HG03460 (cell line): ENCODE results near the gene PLK3.
"Not testable (repeated sequence)": the region's sequence is repeated elsewhere in the genome, so short reads cannot be mapped to it uniquely, and the experiment has no call there.

Source experiments
- ATAC-seq: cut with Tn5 transposase; IDR thresholded peaks from one replicate; pipeline ENCODE4 v1.9.1; 2021; ENCODE audit not compliant: unreplicated experiment

PLK3 gene

DNA sequence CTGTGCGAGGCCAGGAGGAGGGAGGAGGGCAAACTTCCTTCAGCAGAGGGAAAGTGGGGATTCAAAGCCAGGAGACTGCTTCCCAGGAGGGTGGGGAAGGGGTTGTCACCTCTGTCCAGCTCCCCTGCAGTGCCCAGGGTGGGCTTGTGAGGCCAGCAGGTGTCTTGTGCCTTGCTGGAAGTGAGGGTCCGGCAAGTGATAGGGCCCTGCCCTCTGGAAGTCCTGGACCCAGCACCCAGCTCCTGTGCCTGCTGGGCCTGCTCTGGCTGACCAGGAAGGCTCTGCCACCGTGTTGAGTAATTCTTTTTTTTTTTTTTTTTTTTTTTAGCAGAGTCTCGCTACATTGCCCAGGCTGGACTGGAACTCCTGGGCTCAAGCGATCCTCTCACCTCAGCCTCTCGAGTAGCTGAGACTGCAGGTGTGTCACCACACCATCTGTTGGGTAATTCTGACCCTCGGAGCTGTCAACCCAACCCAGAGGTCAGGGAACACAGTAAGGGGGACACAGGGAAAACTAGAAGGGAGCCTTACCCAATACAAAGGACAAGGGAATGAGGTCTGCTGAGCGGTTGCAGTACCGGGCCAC is 13.2 kb upstream of the PLK3 start:
- no peak for ATAC-seq

DNA sequence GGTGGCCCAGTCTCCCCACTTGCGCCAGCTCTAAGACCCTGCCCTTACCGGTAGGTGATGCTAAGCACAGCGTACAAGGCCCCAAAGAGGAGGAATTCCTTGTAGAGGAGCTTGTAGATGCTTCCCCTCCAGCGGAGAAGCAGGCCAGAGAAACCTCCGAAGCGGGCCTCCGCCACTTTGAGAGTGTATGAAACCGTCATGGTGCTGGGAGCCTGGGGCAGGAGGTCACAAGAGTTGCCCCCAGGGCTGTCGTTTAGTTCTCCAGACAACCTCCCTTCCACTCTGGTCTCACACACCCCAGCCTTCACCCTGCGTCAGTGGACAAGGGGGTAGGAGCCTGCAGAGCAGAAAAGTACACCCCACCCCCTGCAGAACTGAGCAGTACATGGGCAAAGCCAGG is 12.7 kb upstream of the PLK3 start:
- ATAC-seq = no peak

DNA sequence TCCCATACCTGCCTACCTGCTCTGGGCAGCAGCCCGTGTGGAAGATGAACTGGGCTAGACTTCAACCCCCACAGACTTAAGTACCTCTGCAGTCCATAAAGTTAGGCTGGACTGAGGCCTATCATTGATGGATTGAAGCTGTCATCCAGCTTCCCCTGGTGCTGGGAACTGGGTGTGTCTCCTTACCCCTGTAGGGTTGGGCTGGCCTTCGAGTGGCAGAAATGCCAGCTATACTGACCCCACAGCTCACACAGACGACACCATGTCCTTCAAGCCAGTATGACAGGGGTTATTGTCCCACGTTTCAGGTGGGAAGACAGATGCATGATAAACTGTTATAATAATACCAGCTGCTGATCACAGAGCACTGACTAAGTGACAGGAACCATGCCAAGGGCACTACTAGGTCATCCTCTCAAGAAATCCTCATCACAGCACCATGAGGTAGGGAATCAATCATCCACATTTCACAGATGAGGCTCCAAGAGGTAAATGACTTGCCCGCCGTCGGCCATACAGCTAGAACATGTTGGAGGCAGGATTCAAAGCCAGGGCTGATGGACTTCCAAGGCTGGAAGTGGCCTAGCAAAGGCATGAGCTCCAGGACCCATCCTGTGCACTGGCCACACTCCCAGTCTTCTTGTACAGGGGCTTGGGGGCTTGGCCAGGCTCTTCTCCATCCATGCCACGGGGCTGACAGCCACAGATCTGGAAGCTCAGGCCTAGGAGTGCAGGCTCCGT is 11.9 kb upstream of the PLK3 start, which contains the start of gene BEST4:
Gene BEST4 (minus strand): TSS at position 51 of the 741 bp plus-strand sequence. CDS start 465 bp downstream, outside the sequence.
- no peak for ATAC-seq

DNA sequence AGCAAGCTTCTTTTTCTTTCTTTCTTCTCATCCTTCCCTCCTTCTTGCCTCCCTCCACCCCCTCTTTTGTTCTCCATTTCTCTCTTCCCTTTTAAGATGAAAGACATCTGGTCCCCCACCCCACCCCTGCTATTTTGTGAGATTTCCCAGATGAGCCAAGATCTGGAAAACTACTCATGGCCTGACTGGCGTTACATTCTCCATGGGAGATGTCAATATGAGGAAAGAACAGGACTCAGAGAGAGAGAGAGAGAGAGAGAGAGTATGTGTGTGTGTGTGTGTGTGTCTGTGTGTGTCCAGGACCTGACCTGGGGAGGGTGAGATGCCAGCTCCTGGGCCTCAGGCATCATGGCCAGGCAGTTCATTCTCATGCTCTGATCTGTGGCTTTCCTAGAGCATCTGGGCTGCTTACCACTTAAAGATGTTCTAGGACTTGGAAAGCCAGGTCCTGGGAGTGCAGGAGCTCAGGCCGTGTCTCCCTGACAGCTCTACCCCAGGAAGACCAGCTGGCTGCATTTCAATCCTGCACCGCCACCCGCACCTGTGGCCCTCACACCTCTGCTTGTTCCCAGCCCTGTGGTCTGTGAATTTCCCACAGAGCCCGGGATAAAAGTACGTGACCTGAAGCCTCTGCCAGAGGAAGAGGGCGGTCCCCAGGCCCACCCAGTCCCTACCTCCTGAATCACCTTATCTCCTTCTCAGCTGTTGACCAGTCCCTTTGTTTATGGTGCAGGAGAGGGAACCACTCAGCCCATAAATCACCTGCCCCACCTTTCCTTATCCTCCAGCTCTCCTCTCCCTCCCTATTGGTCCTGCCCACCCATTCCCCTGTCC is 9.0 kb upstream of the PLK3 start:
- ATAC-seq = no peak

DNA sequence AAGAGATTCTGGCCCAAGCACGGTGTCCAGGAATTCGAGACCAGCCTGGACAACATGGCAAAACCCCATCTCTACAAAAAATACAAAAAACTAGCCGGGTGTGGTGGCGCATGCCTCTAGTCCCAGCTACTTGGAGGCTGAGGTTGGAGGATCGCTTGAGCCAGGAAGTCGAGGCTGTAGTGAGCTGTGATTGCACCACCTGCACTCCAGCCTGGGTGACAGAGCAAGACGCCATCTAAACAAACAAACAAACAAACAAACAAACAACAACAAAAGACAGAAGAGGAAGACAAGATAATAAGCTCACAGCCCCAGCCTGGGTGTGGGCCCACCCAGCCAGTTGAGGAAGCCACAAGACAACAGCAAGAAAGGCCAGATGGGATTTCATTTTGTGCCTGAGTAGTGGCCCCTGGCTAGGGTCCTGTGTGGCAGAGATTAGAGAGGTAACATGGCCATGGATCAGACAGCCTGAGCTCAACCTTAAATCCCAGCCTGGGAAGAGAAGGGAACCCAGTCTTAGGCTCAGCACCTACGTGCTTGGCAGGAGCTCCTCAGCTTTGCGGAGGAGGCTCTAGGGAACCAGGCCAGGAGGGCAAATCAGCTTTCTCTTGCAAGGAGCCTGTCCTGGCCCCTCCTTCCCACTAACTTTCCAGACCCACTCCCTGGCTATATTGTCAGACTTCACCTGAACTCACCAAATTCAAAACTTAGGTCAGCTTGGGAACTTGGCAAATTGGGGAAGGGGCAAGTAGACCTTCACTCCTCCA is 7.3 kb upstream of the PLK3 start:
- ATAC-seq = no peak

DNA sequence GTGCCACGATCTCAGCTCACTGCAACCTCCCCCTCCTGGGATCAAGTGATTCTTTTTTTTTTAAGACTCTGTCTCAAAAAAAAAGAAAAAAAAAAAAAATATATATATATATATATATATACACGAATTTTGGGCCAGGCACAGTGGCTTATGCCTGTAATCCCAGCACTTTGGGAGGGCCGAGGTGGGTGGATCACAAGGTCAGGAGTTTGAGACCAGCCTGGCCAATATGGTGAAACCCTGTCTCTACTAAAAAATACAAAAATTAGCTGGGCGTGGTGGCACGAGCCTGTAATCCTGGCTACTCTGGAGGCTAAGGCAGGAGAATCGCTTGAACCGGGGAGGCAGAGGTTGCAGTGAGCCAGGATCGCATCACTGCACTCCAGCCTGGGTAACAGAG is 2.3 kb upstream of the PLK3 start:
- not testable (repeated sequence) for ATAC-seq

DNA sequence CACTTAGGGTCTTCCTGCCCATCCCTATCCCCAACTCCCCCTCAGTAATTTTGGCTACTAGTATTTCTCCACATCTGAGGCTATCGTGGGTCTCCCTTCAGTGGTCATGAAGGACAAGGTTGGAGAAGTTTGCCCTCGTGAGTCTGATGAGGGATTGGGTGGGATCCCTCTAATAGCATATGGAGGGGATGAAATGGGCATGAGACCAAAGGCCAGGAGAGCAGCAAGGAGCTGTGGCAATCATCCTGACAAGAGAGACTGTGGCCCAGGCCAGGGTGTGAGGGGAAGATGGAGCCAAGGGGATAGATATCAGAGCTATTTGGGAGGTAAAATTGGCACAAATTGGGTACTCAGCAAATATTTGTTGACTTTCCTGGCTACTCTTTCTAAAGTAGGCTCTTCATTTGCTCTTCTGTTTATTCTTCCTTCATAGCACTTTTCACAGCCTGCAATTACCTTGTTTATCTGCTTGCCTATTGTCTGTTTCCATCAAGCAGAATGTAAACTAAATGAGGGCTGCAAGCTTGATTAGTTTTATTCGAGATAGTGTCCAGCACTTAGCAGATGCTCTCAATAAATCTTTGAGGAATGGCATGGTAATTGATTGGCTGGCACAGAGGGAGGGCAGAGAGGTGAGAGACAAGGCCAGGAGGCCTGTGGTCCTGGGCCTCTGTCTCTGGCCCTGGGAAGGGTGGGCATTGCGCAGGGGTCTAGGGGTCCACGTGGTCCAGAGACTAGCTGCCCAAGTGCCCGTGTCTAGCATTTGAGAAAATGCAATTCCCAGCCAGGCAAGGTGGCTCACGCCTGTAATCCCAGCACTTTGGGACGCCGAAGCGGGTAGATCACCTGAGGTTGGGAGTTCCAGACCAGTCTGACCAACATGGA is 1.5 kb upstream of the PLK3 start:
- no peak for ATAC-seq

DNA sequence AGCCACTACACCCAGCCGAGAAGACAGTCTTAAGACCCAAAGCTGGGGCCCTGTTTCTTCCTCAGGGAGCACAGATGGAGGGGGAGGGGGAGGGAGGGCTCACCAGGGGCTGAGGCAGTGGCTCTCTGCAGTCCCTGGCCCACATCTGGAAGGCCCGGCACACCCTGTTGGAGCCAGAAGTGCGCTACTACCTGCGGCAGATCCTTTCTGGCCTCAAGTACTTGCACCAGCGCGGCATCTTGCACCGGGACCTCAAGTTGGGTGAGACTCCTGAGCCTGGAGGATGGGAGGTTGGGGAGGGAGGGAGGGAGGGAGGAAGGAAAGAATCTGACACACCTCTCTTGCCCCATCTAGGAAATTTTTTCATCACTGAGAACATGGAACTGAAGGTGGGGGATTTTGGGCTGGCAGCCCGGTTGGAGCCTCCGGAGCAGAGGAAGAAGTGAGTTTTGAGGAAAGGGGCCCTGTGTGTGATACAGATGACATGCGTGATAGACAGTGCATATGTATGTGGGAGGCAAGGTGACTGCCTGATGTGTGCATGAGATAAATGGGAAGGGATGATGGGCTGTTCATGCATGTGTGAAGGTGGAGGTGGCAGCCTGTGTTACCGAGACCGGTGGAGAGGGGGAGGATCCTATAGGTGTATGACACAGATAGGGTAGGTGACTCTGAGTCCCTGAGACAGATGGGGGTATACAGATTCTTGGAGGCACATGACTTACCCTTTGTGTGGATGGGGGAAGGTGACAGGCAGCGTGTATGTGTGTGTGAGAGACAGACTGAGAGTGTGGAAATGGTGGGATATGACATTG is 1.5 kb downstream of the PLK3 start:
- no peak for ATAC-seq

DNA sequence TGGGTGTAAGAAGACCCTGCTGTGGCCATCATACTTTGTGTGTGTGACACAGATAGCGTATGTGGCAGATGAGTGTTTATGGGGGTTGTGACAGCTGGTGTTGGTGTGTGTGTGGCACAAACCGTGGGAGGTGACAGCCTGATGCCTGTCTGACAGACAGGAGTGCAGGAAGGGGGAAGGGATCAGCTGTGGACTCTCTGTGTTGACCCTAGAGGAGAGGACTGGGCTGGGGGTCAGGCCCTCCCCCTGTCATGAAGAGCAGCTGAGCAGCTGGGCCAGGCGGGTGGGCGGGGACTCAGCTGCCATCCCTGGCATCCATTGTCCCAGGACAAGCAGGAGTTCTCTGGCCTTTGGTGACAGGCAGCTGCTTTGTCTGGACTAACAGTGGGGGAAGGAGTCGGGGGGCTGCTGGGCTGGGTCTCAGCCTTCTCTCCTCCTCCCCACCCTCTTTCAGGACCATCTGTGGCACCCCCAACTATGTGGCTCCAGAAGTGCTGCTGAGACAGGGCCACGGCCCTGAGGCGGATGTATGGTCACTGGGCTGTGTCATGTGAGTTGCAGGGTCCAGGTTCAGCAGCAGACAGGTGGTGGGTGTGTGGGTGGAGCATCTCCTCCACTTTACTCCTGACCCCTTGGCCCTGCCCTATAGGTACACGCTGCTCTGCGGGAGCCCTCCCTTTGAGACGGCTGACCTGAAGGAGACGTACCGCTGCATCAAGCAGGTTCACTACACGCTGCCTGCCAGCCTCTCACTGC is 2.3 kb downstream of the PLK3 start:
- no peak for ATAC-seq

DNA sequence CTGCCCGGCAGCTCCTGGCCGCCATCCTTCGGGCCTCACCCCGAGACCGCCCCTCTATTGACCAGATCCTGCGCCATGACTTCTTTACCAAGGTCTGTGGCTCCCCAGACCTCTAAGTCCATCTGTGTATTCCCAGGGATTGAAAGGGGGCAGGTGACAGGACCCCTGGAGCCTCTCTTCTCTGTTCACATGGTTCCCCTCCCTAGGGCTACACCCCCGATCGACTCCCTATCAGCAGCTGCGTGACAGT is 2.8 kb downstream of the PLK3 start:
- no peak for ATAC-seq

DNA sequence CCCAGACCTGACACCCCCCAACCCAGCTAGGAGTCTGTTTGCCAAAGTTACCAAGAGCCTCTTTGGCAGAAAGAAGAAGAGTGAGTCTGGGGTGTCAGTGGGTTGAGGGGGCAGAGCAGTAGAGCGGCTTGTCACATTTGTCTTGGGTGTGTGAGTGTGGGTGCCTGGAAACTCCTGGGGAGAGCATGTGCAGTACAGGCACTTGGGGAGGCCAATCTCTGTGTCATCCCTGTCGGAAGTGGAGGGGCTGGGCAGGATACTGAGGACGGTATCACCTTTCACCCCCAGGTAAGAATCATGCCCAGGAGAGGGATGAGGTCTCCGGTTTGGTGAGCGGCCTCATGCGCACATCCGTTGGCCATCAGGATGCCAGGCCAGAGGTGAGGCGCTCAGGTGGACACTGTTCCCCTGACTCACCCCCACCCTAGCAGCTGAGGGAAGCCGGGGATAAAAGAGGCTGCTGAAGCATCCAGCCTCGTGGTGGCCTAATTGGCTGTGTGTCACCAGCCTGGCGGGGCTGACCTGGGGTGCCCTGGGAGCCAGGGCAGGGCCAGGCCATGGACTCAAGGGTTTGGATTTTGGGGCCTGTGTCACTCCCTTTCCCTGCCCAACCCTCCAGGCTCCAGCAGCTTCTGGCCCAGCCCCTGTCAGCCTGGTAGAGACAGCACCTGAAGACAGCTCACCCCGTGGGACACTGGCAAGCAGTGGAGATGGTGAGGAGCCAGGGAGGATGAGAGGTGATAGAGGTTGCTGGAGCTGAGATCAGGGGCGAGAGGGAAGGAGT is 3.3 kb downstream of the PLK3 start:
- ATAC-seq = no peak

DNA sequence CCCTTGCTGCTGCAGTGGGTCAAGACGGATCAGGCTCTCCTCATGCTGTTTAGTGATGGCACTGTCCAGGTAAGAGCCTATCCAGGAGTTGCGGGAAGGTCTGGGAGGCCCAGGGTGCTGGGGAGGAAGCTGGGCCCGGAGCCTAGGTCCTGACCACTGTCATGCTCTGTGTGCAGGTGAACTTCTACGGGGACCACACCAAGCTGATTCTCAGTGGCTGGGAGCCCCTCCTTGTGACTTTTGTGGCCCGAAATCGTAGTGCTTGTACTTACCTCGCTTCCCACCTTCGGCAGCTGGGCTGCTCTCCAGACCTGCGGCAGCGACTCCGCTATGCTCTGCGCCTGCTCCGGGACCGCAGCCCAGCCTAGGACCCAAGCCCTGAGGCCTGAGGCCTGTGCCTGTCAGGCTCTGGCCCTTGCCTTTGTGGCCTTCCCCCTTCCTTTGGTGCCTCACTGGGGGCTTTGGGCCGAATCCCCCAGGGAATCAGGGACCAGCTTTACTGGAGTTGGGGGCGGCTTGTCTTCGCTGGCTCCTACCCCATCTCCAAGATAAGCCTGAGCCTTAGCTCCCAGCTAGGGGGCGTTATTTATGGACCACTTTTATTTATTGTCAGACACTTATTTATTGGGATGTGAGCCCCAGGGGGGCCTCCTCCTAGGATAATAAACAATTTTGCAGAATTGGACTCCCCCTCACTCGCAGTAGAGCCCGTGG is 5.3 kb downstream of the PLK3 start:
- ATAC-seq = no peak

DNA sequence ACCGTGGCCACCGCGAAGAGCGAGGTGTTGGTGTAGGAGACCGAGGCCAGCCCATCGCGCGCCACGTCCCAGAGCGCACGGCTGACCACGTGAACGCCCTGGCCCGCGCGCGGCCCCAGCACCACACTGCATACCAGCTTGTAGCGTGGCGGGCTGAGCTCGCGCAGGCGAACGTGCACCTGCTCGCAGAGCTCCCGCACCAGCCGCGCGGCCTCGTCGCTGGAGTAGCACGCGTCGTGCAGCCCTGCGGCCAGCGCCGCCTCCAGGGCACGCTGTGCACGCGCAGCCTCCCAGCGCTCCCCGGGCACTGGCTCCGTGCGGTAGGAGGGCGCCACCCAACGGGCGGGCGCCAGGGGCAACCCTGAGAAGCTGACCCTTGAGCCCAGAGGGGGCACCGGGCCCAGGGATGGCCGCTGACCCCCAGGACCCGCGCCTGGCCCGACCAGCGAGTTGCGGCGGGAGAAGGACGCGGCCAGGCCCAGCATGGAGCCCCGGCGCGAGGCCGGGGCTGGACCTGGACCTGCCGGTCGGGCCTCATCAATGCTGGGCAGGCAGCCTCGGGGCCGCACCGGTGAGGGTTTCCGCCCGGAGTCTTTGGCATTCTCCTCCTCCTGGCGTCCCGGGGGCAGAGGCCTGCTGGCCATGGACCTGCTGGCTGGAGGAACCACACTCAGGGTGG is 6.0 kb downstream of the PLK3 start:
- ATAC-seq = no peak

DNA sequence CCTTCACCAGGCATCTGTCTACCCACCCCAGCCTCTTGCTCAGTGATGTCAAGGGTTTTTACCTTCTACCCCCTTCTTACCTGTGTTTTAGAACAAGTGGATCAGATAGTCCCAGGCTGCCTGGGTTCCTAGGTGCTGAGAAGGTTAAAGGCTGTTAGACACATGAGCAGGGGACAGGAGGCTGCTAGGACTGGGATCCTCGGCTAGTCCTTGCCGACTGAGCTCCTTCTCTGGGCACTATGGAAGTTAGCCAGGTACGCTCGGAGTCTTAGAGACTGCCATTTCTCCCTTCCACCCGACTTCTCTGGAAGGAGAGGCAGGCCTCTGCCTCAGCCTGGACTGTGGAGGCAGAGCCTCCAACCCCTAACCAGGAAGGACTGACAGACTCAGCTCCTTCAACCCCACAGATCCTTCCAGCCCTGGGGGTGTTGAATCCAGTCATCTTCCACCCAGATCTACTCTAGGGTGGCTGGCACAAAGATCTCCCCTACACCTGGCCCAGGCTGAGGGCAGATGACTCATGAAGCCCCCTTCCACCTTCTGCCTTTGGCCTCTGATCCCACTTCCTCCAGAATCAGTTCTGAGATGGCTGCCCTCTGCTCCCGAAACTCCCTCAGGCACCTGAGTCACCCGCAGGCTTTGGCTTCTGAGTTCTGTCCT is 6.7 kb downstream of the PLK3 start, which contains the start of gene DYNLT4:
Gene DYNLT4 (minus strand): TSS at position 648 of the 660 bp plus-strand sequence. CDS start 683 bp downstream, outside the sequence.
- no peak for ATAC-seq

DNA sequence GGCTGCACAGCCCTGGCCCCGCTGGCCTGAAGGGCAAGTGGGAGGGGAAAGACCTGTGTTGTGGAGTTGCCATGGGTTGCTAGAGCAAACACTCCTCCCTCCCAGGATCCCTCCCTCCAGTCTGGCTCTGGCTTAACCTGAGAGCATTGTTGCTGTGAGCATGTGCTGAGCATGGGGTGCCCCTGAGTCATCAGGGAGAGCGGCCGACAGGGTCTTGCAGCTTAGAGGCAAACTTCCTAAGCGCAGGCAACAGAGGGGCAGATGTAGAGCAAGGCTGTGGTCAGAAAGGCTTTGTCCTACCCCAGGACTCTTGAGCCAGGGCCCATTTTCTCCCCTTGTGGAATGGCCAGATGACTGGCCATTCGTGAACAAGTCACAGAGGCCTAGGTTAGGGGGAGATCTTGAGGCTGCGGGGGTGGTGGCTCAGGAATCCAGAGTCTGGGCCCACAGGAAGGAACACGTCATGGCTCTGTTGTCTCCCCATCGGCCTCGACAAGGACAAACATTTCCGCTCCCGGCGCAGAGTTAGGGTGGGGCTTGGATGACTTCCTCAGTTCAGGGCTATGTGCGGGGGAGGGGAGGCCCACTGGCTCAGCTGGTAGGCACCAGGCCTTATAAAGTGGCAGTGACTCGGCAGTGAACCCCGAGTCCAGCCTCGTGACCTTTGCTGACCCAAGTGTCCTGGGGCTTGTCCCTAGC is 7.3 kb downstream of the PLK3 start:
- no peak for ATAC-seq
